GM23248 (cell line): ENCODE results near the gene CTSV. TPM values are rescaled to one million over a fixed set of nuclear protein-coding genes. Genes with fewer than 3 reads are reported as not detected.
"Not testable (repeated sequence)": the region's sequence is repeated elsewhere in the genome, so short reads cannot be mapped to it uniquely, and the experiment has no call there.

Source experiments
- DNase-seq: peaks from one replicate; pipeline ENCODE4 v3.0.0-alpha.2; 2015
- H2AFZ ChIP-seq: fragments of 200-600 bp; sonication (generic); 2 replicates; pipeline ENCODE4 v1.6.1; 2016; ENCODE audit warnings: antibody characterized with exemption
- H3F3A ChIP-seq: fragments of 200-600 bp; sonication (generic); 2 replicates; pipeline ENCODE4 v1.6.1; 2016; ENCODE audit warnings: mild to moderate bottlenecking, antibody characterized with exemption, mixed run types; ENCODE audit not compliant: insufficient read depth
- H3K27ac ChIP-seq: fragments of 200-600 bp; sonication (generic); 2 replicates; pipeline ENCODE4 v1.5.1; 2016; ENCODE audit warnings: mild to moderate bottlenecking
- H3K27me3 ChIP-seq: fragments of 200-600 bp; sonication (generic); replicated peaks from 2 replicates; pipeline ENCODE4 v1.6.1; 2016; ENCODE audit warnings: mild to moderate bottlenecking; ENCODE audit not compliant: insufficient read depth
- H3K36me3 ChIP-seq: fragments of 200-600 bp; sonication (generic); 2 replicates; pipeline ENCODE4 v1.6.1; 2016; ENCODE audit warnings: low read depth, mild to moderate bottlenecking
- H3K4me1 ChIP-seq: fragments of 200-600 bp; sonication (generic); 2 replicates; pipeline ENCODE4 v1.6.1; 2016; ENCODE audit warnings: mild to moderate bottlenecking; ENCODE audit not compliant: insufficient read depth
- H3K4me2 ChIP-seq: fragments of 200-600 bp; sonication (generic); one replicate; pipeline ENCODE4 v1.6.1; 2016; ENCODE audit warnings: mild to moderate bottlenecking; ENCODE audit not compliant: unreplicated experiment
- H3K4me3 ChIP-seq: fragments of 200-600 bp; sonication (generic); 2 replicates; pipeline ENCODE4 v1.5.1; 2016; ENCODE audit warnings: mild to moderate bottlenecking
- H3K79me2 ChIP-seq: fragments of 200-600 bp; sonication (generic); 2 replicates; pipeline ENCODE4 v1.6.1; 2016; ENCODE audit warnings: mild to moderate bottlenecking; ENCODE audit not compliant: insufficient read depth
- H3K9ac ChIP-seq: fragments of 200-600 bp; sonication (generic); 2 replicates; pipeline ENCODE4 v1.6.1; 2016; ENCODE audit warnings: mild to moderate bottlenecking
- H3K9me2 ChIP-seq: fragments of 200-600 bp; sonication (generic); 2 replicates; pipeline ENCODE4 v1.6.1; 2016; ENCODE audit warnings: mixed run types, mild to moderate bottlenecking, moderate library complexity; ENCODE audit not compliant: insufficient read depth
- H3K9me3 ChIP-seq: fragments of 200-600 bp; sonication (generic); one replicate; pipeline ENCODE4 v1.6.1; 2017; ENCODE audit warnings: low read depth
- H4K20me1 ChIP-seq: fragments of 200-600 bp; sonication (generic); 2 replicates; pipeline ENCODE4 v1.6.0; 2016; ENCODE audit not compliant: insufficient read depth
- WGBS, 2 experiments: methylation state at CpG; one replicate each; pipeline ENCODE4 v1.1.6; 2015 to 2017; ENCODE audit warnings: low lambda C conversion rate in 2 of 2, low coverage in 1 of 2; ENCODE audit errors: missing lambda C conversion rate in 2 of 2; 5-methylcytosine and 5-hydroxymethylcytosine counted together
- in situ Hi-C: fragments of 300-500 bp; cut with MboI; formaldehyde crosslinking; loops from 2 replicates; pipeline ENCODE4 v1.15.0; 2020
- polyA plus RNA-seq: library from polyadenylated mRNA; unstranded; fragments of >200 nt; fragmentation: Nextera tagmentation; extraction: Ambion mirVana; gene quantifications from 2 replicates; pipeline ENCODE4 v1.2.1, GENCODE V29; 2016
- total RNA-seq: library from RNA; depleted of rRNA; stranded (reverse); fragments of >200 nt; shearing (Covaris generic); gene quantifications from 2 replicates; pipeline ENCODE4 v1.2.3, GENCODE V29; 2014; rRNA removed

Gene CTSV
- total and polyA plus RNA-seq, 2 experiments from 2014 or later: 0.16 TPM; not detected in 1

- H3K36me3 ChIP-seq, H3K9me2 ChIP-seq, DNase-seq, in situ Hi-C loops, H3F3A ChIP-seq, H3K27ac ChIP-seq, H2AFZ ChIP-seq, H3K27me3 ChIP-seq, H3K9me3 ChIP-seq, H3K9ac ChIP-seq, H3K4me3 ChIP-seq, H3K4me2 ChIP-seq, H4K20me1 ChIP-seq, H3K4me1 ChIP-seq: not testable (repeated sequence)
- H3K79me2 ChIP-seq: peaks cover 65% of the 10 kb centered on the region
- WGBS, 2 experiments: 100% methylated on average over 2 of the region's 2 CpGs
Observed at GRCh38 chr9:96992303-96992702, 46.6 kb downstream of the CTSV start.

- in situ Hi-C loops, H3K4me3 ChIP-seq, H3K27ac ChIP-seq, H3K4me1 ChIP-seq, DNase-seq, H3K36me3 ChIP-seq, H3K4me2 ChIP-seq, H3F3A ChIP-seq, H4K20me1 ChIP-seq, H3K9me2 ChIP-seq, H3K27me3 ChIP-seq, H3K9me3 ChIP-seq, H3K9ac ChIP-seq, H2AFZ ChIP-seq: not testable (repeated sequence)
- H3K79me2 ChIP-seq: peaks cover 69% of the 10 kb centered on the region
- WGBS, 2 experiments: 100% methylated on average over 1 of the region's 1 CpG
Observed at GRCh38 chr9:96989747-96990318, 49.1 kb downstream of the CTSV start.

GRCh38 chr9:96984887-96985286 is 54.1 kb downstream of the CTSV start:
- DNase-seq, H3K36me3 ChIP-seq, H3K9ac ChIP-seq: not testable (repeated sequence)

GRCh38 chr9:96984139-96984538 is 54.8 kb downstream of the CTSV start:
- not testable (repeated sequence) for H3K4me2 ChIP-seq
- H3K79me2 ChIP-seq: peaks cover 85% of the 10 kb centered on the region

More at GRCh38 chr9:96984887-96985286, 54.1 kb downstream of the CTSV start:
- H3K4me3 ChIP-seq, H3K9me2 ChIP-seq, H3K27me3 ChIP-seq, H3K27ac ChIP-seq, H2AFZ ChIP-seq, in situ Hi-C loops, H3F3A ChIP-seq, H4K20me1 ChIP-seq, H3K4me2 ChIP-seq, H3K4me1 ChIP-seq, H3K9me3 ChIP-seq: not testable (repeated sequence)
- 100% methylated on average over 2 of the region's 2 CpGs for WGBS, 2 experiments
- peaks cover 84% of the 10 kb centered on the region for H3K79me2 ChIP-seq

GRCh38 chr9:96983496-96984122 is 55.3 kb downstream of the CTSV start:
- H3K27me3 ChIP-seq, H3K4me3 ChIP-seq, H3K4me2 ChIP-seq, H3K9me2 ChIP-seq, H4K20me1 ChIP-seq, DNase-seq, H3K9ac ChIP-seq, H3F3A ChIP-seq, in situ Hi-C loops, H3K27ac ChIP-seq, H3K4me1 ChIP-seq, H3K9me3 ChIP-seq, H3K36me3 ChIP-seq, H2AFZ ChIP-seq: not testable (repeated sequence)
- peaks cover 88% of the 10 kb centered on the region for H3K79me2 ChIP-seq
- 98 to 99% methylated on average over 7 of the region's 7 CpGs for WGBS, 2 experiments

More at GRCh38 chr9:96984139-96984538, 54.8 kb downstream of the CTSV start:
- H3K27ac ChIP-seq, H3K4me1 ChIP-seq, H3K9ac ChIP-seq, H2AFZ ChIP-seq, H3K4me3 ChIP-seq, H3K36me3 ChIP-seq, H3K9me2 ChIP-seq, H3K9me3 ChIP-seq, H3K27me3 ChIP-seq, H3F3A ChIP-seq, in situ Hi-C loops, H4K20me1 ChIP-seq, DNase-seq: not testable (repeated sequence)
- WGBS, 2 experiments: 97 to 100% methylated on average over 2 to 3 of the region's 3 CpGs

Other genes with a start within 250 kb of the CTSV start
- gene ZNF782, start 184.6 kb downstream of the CTSV start, total RNA-seq: 2.9 and 4.8 TPM in 2 replicates
- gene ZNF782, start 184.6 kb downstream of the CTSV start, polyA plus RNA-seq: 0.85 TPM in 2 replicates
- gene NUTM2G, start 110.3 kb downstream of the CTSV start, total RNA-seq: not detected in 2 replicates
- gene NUTM2G, start 110.3 kb downstream of the CTSV start, polyA plus RNA-seq: 0.06 TPM in 1 of 2 replicates, not detected in the other